Brain microvascular endothelial cell (primary cell): ENCODE measurements around the gene RUNX3.
"Not testable (repeated sequence)": the region's sequence is repeated elsewhere in the genome, so short reads cannot be mapped to it uniquely, and the experiment has no call there.

Experiments used
- DNase-seq: peaks from one replicate; pipeline ENCODE4 v3.0.0-alpha.2; 2020
- H3K27ac ChIP-seq: fragments of 250-450 bp; sonication (Bioruptor Pico); 2 replicates; pipeline ENCODE4 v1.5.1; 2020; ENCODE audit warnings: mild to moderate bottlenecking, moderate library complexity
- H3K27me3 ChIP-seq: fragments of 250-450 bp; sonication (Bioruptor Pico); replicated peaks from 2 replicates; pipeline ENCODE4 v1.5.1; 2020; ENCODE audit warnings: mild to moderate bottlenecking
- H3K36me3 ChIP-seq: fragments of 250-450 bp; sonication (Bioruptor Pico); replicated peaks from 2 replicates; pipeline ENCODE4 v1.5.1; 2020; ENCODE audit warnings: mild to moderate bottlenecking
- H3K4me3 ChIP-seq: 2 replicates; pipeline ENCODE4 v1.5.1; 2011; ENCODE audit warnings: low read depth, mild to moderate bottlenecking, control low read depth, low read length, moderate library complexity
- CTCF ChIP-seq: IDR thresholded peaks from 2 replicates; pipeline ENCODE4 v1.5.1; 2011; ENCODE audit warnings: low read depth, mild to moderate bottlenecking, moderate library complexity, low read length, control low read depth, inconsistent platforms; ENCODE audit errors: missing control alignments
- in situ Hi-C: cut with HindIII; loops from 2 replicates; pipeline ENCODE4 v1.10.0; 2017; ENCODE audit warnings: low sequenced_read_pairs, low pct_ligation_motif_present

RUNX3 gene

GRCh38 chr1:24896176-24896575 is 33.9 kb downstream of the RUNX3 start:
- no peak overlapping the region for H3K27ac ChIP-seq
- in situ Hi-C loops, result no loop called here
- no peaks in the 10 kb centered on the region for H3K36me3 ChIP-seq
- TF ChIP-seq CTCF, result no peak
- no peak for DNase-seq
- no peak overlapping the region for H3K4me3 ChIP-seq
- no peaks in the 10 kb centered on the region for H3K27me3 ChIP-seq

DNA sequence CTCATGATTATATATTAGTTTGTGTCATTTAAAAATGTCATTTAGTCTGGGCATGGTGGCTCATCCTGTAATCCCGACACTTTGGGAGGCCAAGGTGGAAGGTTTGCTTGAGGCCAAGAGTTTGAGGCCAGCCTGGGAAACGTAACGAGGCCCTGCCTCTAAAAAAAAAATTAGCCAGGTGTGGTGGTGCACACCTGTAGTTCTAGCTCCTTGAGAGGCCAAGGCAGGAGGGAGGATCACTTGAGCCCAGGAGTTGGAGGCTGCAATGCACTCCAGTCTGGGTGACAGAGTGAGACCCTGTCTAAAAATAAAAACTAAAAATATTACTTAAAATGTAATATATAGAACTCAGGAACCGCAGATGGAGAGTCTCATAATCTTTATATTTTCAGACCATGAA is 34.6 kb downstream of the RUNX3 start:
- DNase-seq, result no peak
- no peaks in the 10 kb centered on the region for H3K27me3 ChIP-seq
- in situ Hi-C loops, result no loop called here
- no peak for TF ChIP-seq CTCF
- no peak overlapping the region for H3K27ac ChIP-seq
- no peaks in the 10 kb centered on the region for H3K36me3 ChIP-seq
- H3K4me3 ChIP-seq, result no peak overlapping the region

DNA sequence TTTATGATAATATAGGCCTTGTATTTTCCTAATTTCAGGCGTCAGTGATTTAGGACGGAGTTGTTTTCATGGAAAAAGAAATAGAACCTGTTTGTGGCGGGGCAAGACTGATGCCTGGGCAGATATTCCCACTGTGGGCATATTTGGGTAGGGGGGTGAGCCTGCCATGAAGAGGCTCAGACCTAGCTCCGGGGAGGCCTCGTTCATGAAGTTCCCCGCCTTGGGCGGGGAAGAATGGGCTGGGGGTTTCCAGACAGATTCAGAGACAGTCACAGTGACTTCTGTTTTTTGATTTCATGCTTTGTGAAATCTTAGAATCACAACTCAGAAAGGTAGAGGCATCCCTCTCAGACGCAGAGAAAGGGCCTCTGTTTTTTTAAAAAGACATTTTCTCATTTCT is 36.1 kb downstream of the RUNX3 start:
- TF ChIP-seq CTCF, result no peak
- DNase-seq, result no peak
- no peaks in the 10 kb centered on the region for H3K27me3 ChIP-seq

GRCh38 chr1:24893431-24893830 is 36.6 kb downstream of the RUNX3 start:
- DNase-seq, result no peak
- in situ Hi-C loops, result no loop called here

More for the DNA sequence above, 36.1 kb downstream of the RUNX3 start:
- Histone ChIP-seq H3K27ac (no peak overlapping the region), H3K4me3 (no peak overlapping the region), H3K36me3 (no peaks in the 10 kb centered on the region)
- in situ Hi-C loops, result no loop called here

DNA sequence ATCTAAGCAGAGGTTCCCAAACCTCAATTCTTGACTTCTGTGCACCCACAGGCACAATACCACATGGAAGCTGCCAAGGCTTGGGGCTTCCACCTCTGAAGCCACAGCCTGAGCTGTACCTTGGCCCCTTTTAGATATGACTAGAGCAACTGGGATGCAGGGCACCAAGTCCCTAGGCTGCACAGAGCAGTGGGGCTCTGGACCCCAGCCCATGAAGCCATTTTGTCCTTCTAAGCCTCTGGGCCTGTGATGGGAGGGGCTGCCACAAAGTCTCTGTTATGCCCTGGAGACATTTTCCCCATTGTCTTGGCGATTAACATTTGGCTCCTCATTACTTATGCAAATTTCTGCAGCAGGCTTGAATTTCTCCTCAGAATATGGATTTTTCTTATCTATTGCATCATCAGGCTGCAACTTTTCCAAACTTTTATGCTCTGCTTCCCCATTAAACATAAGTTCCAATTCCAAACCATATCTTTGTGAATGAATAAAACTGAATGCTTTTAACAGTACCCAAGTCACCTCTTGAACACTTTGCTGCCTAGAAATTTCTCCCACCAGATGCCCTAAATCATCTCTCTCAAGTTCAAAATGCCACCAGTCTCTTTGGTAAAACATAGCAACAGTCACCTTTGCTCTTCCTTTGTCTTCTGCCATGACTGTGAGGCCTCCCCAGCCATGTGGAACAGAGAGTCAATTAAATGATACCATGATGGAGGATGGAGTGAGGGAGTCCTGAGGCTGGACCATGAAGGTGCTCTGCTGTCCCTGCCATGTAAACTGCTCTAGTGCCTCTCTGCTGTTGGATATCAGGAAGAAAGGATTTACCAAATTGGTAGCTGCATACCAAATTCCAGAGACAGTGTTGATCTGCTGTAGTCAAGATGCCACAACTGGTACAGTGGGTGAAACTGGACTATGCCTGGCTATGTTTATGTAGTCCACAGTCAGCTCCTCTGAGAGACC is 37.6 kb downstream of the RUNX3 start:
- Histone ChIP-seq H3K27ac (no peak overlapping the region), H3K27me3 (no peaks in the 10 kb centered on the region), H3K36me3 (no peaks in the 10 kb centered on the region), H3K4me3 (no peak overlapping the region)
- no peak for DNase-seq
- in situ Hi-C loops, result no loop called here
- TF ChIP-seq CTCF, result no peak

More at GRCh38 chr1:24893431-24893830, 36.6 kb downstream of the RUNX3 start:
- no peak overlapping the region for H3K4me3 ChIP-seq
- no peaks in the 10 kb centered on the region for H3K27me3 ChIP-seq
- no peaks in the 10 kb centered on the region for H3K36me3 ChIP-seq
- H3K27ac ChIP-seq, result no peak overlapping the region
- TF ChIP-seq CTCF, result no peak

GRCh38 chr1:24891367-24891766 is 38.7 kb downstream of the RUNX3 start:
- H3K4me3 ChIP-seq, H3K27me3 ChIP-seq, H3K36me3 ChIP-seq, DNase-seq, in situ Hi-C loops, H3K27ac ChIP-seq: not testable (repeated sequence)
